Smooth muscle cell (in vitro differentiated cells): ENCODE results near the gene PDHB. TPM values are rescaled to one million over a fixed set of nuclear protein-coding genes. Genes with fewer than 3 reads are reported as not detected.

Experiments used
- DNase-seq: peaks from one replicate; lab custom pipeline; 2025; ENCODE audit not compliant: unreplicated experiment; lab: John Stamatoyannopoulos, UW
- H2AFZ ChIP-seq: fragments of 200-600 bp; sonication (generic); 2 replicates; pipeline ENCODE4 v1.6.0; 2016; ENCODE audit warnings: antibody characterized with exemption, low read depth, mild to moderate bottlenecking
- H3F3A ChIP-seq: fragments of 200-600 bp; sonication (generic); 2 replicates; pipeline ENCODE4 v1.6.0; 2017; ENCODE audit warnings: antibody characterized with exemption, low read depth
- H3K27ac ChIP-seq: fragments of 200-600 bp; sonication (generic); 2 replicates; pipeline ENCODE4 v1.5.1; 2016; ENCODE audit warnings: low read depth, mild to moderate bottlenecking
- H3K27me3 ChIP-seq: fragments of 200-600 bp; sonication (generic); 2 replicates; pipeline ENCODE4 v1.6.1; 2016; ENCODE audit warnings: low read depth, mild to moderate bottlenecking
- H3K36me3 ChIP-seq: fragments of 200-600 bp; sonication (generic); 2 replicates; pipeline ENCODE4 v1.5.1; 2016; ENCODE audit warnings: low read depth
- H3K4me1 ChIP-seq: fragments of 200-600 bp; sonication (generic); 2 replicates; pipeline ENCODE4 v1.5.1; 2016; ENCODE audit warnings: low read depth
- H3K4me2 ChIP-seq: fragments of 200-600 bp; sonication (generic); 2 replicates; pipeline ENCODE4 v1.6.0; 2016; ENCODE audit warnings: mild to moderate bottlenecking
- H3K4me3 ChIP-seq: fragments of 200-600 bp; sonication (generic); 2 replicates; pipeline ENCODE4 v1.5.1; 2016; ENCODE audit warnings: mild to moderate bottlenecking
- H3K79me2 ChIP-seq: fragments of 200-600 bp; sonication (generic); 2 replicates; pipeline ENCODE4 v1.6.0; 2016; ENCODE audit warnings: low read depth, mild to moderate bottlenecking
- H3K9ac ChIP-seq: fragments of 200-600 bp; sonication (generic); 2 replicates; pipeline ENCODE4 v1.6.0; 2016; ENCODE audit warnings: low read depth
- H3K9me3 ChIP-seq: fragments of 200-600 bp; sonication (generic); replicated peaks from 2 replicates; pipeline ENCODE4 v1.5.1; 2016; ENCODE audit warnings: low read depth
- H4K20me1 ChIP-seq: fragments of 200-600 bp; sonication (generic); 2 replicates; pipeline ENCODE4 v1.6.0; 2016; ENCODE audit warnings: low read depth
- WGBS: methylation state at CpG from one replicate; pipeline ENCODE4 v1.1.7; 2016; ENCODE audit warnings: low lambda C conversion rate; 5-methylcytosine and 5-hydroxymethylcytosine counted together
- polyA plus RNA-seq: library from polyadenylated mRNA; unstranded; fragments of >200 nt; fragmentation: Nextera tagmentation; extraction: Ambion mirVana; gene quantifications from 2 replicates; pipeline ENCODE4 v1.2.1, GENCODE V29; 2016
- total RNA-seq: library from RNA; depleted of rRNA; stranded (reverse); fragments of >200 nt; gene quantifications from 2 replicates; pipeline ENCODE4 v1.2.3, GENCODE V29; 2014
- TF ChIP-seq, protein P1 (sequence below): fragments of 200-600 bp; sonication (generic); IDR thresholded peaks from 2 replicates; pipeline ENCODE4 v1.5.1; 2017; ENCODE audit warnings: borderline replicate concordance, mild to moderate bottlenecking, antibody characterized with exemption; ENCODE audit not compliant: insufficient read depth, poor library complexity, severe bottlenecking

Gene PDHB
- total and polyA plus RNA-seq, 2 experiments from 2014 or later: 123 to 128 TPM

DNA sequence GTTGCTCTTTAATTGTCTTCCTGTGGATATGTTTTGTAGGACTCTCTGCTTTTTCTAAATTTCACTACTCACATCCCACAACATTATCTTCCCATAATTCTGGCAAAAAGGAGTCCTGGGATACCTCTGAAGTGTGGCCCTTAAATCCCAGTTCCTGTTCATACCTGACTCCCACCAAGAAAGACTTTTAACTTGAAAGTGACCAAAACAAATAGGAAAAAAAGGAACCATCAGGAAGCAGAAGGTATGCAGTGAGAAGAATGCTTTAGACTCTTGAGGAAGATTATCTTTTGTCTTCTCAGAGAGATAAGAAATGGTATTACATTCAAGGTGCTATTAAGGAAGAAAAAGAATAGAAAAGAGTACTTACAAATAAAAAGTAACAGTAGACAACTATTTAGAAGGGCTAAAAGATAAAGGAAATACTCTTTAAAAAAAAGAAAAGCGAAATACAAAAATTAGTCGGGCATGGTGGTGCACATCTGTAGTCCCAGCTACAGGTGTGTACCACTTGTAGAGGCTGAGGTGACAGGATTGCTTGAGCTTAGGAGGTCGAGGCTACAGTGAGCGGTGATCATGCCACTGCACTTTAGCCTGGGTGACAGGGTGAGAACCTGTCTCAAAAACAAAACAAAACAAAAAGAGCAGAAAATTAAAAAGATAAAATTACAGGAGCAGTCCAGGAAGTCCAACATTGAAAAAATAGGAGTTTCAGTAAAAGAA lies 54.1 kb downstream of the PDHB start:
- WGBS: 95% methylated on average over 4 of the region's 4 CpGs
- no peak overlapping the region for H3K9ac ChIP-seq
- TF ChIP-seq, protein P1, sequence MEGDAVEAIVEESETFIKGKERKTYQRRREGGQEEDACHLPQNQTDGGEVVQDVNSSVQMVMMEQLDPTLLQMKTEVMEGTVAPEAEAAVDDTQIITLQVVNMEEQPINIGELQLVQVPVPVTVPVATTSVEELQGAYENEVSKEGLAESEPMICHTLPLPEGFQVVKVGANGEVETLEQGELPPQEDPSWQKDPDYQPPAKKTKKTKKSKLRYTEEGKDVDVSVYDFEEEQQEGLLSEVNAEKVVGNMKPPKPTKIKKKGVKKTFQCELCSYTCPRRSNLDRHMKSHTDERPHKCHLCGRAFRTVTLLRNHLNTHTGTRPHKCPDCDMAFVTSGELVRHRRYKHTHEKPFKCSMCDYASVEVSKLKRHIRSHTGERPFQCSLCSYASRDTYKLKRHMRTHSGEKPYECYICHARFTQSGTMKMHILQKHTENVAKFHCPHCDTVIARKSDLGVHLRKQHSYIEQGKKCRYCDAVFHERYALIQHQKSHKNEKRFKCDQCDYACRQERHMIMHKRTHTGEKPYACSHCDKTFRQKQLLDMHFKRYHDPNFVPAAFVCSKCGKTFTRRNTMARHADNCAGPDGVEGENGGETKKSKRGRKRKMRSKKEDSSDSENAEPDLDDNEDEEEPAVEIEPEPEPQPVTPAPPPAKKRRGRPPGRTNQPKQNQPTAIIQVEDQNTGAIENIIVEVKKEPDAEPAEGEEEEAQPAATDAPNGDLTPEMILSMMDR: no peak
- H3K4me2 ChIP-seq: no peak overlapping the region
- H3F3A ChIP-seq: peaks cover 16% of the 10 kb centered on the region
- no peaks in the 10 kb centered on the region for H3K27me3 ChIP-seq
- H3K27ac ChIP-seq: no peak overlapping the region
- no peaks in the 10 kb centered on the region for H3K36me3 ChIP-seq
- peaks cover 8% of the 10 kb centered on the region for H3K4me1 ChIP-seq
- no peak for DNase-seq
- H2AFZ ChIP-seq: no peak overlapping the region
- H3K79me2 ChIP-seq: peaks cover 7% of the 10 kb centered on the region
- H3K9me3 ChIP-seq: no peaks in the 10 kb centered on the region
- no peak overlapping the region for H3K4me3 ChIP-seq
- H4K20me1 ChIP-seq: no peaks in the 10 kb centered on the region

DNA sequence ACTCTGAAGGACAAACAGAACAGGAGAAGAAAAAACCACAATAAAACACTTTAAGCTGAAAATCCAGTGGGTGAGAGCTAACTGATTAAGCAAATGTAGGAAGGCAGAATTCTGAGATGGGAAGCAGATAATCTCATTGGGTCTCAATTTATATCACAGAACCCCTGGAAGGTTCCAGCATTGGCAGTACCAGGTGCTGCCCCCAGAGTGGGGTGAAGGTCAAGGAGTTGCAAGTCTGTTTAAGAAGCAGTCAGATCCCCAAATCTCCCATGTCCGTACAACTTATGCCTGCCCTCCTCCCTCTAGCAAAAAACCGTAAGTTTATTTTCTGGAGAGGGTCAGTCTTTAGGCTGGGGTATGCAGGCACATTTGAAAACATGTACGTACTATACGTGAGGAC lies 55.9 kb downstream of the PDHB start:
- Histone ChIP-seq H3K27me3 (no peaks in the 10 kb centered on the region), H3K4me1 (no peaks in the 10 kb centered on the region), H4K20me1 (no peaks in the 10 kb centered on the region), H3K9me3 (no peaks in the 10 kb centered on the region), H3K79me2 (peaks cover 7% of the 10 kb centered on the region), H3K4me3 (no peak overlapping the region), H2AFZ (no peak overlapping the region), H3K9ac (no peak overlapping the region), H3F3A (peaks cover 5% of the 10 kb centered on the region), H3K27ac (no peak overlapping the region), H3K36me3 (no peaks in the 10 kb centered on the region), H3K4me2 (no peak overlapping the region)
- 90% methylated on average over 4 of the region's 4 CpGs for WGBS
- TF ChIP-seq, protein P1: no peak
- no peak for DNase-seq

Other genes starting within 250 kb of the PDHB start
- 0.63 TPM in 1 of 2 replicates, not detected in the other for gene DNASE1L3, start 222.9 kb downstream of the PDHB start, total RNA-seq
- 1.1 and 2.0 TPM in 2 replicates for gene DNASE1L3, start 222.9 kb downstream of the PDHB start, polyA plus RNA-seq
- 5.6 and 7.1 TPM in 2 replicates for gene ABHD6, start 196.0 kb downstream of the PDHB start, total RNA-seq
- 3.9 and 8.8 TPM in 2 replicates for gene ABHD6, start 196.0 kb downstream of the PDHB start, polyA plus RNA-seq
- gene RPP14, start 127.6 kb downstream of the PDHB start, total RNA-seq: 10.4 and 17.4 TPM in 2 replicates
- 7.7 and 9.8 TPM in 2 replicates for gene RPP14, start 127.6 kb downstream of the PDHB start, polyA plus RNA-seq
- gene HTD2, start 127.3 kb downstream of the PDHB start, total RNA-seq: 16.9 and 19.6 TPM in 2 replicates
- 19.4 and 19.7 TPM in 2 replicates for gene HTD2, start 127.3 kb downstream of the PDHB start, polyA plus RNA-seq
- gene PXK, start 100.9 kb downstream of the PDHB start, total RNA-seq: 30.5 and 33.3 TPM in 2 replicates
- 23.8 and 25.1 TPM in 2 replicates for gene PXK, start 100.9 kb downstream of the PDHB start, polyA plus RNA-seq
- 21.4 and 29.3 TPM in 2 replicates for gene KCTD6, start 58.3 kb upstream of the PDHB start, total RNA-seq
- gene KCTD6, start 58.3 kb upstream of the PDHB start, polyA plus RNA-seq: 18.5 and 20.9 TPM in 2 replicates
- 4.6 and 8.5 TPM in 2 replicates for gene ACOX2, start 103.4 kb upstream of the PDHB start, total RNA-seq
- 7.5 and 13.2 TPM in 2 replicates for gene ACOX2, start 103.4 kb upstream of the PDHB start, polyA plus RNA-seq
- gene FAM107A, start 143.6 kb upstream of the PDHB start, total RNA-seq: not detected in 2 replicates
- gene FAM107A, start 143.6 kb upstream of the PDHB start, polyA plus RNA-seq: not detected in 2 replicates
- 0.18 TPM in 1 of 2 replicates, not detected in the other for gene FAM3D, start 232.9 kb upstream of the PDHB start, total RNA-seq
- 0.33 TPM in 1 of 2 replicates, not detected in the other for gene FAM3D, start 232.9 kb upstream of the PDHB start, polyA plus RNA-seq